ENCODE data around the gene CTTN. TPM values are rescaled to one million over a fixed set of nuclear protein-coding genes. Genes with fewer than 3 reads are reported as not detected.

Gene CTTN
- total and polyA plus RNA-seq, 3 donors from 2014 or later = 136 to 377 (median 354) TPM

DNA sequence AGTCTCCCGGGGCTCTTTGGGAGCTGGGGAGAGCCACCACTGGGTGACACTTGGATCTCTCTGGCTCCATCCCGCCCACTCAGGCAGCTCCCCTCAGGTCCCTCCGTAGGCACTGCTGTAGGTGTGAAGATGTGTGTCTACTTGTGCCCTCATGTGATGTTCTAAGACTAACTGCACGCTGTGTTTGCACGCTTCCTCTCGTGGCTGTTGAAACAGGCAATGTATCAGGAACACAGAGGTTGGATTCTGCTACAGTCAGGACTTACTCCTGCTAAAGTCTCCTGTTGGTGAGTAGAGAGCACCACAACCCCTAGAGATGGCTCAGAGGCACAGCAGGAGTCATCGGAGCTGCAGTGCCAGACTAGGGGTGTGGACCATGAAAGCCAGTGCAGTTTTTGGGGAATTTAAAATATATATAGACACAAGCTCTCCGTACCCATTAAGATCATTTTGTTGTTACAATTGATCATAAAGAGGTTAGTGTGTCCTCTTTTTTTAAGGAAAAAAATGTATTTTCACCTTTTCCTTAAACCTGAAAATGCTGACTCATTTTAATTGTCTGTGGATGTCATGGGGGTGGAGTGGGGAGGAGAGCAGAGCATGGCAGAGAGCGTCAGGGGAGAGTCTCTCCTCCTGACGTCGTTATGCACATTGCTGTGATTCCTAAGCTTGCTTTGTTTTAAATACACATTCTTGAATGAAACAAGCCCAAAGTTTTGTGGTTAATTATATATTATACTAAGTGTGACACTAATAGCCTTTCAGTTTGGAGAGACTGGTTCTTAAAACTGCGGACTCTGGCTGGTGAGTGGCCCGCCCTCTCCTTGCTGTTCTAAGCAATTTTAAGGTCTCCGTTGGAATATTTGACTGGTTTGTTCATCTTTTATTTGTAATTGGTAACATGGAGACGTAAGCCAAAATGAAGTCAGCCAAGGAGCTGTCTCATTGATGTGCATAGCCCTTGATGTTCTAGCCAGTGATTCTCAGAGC, 16.2 kb upstream of the CTTN start:
- 79% methylated on average over 15 of the region's 15 CpGs for WGBS, 2 donors

DNA sequence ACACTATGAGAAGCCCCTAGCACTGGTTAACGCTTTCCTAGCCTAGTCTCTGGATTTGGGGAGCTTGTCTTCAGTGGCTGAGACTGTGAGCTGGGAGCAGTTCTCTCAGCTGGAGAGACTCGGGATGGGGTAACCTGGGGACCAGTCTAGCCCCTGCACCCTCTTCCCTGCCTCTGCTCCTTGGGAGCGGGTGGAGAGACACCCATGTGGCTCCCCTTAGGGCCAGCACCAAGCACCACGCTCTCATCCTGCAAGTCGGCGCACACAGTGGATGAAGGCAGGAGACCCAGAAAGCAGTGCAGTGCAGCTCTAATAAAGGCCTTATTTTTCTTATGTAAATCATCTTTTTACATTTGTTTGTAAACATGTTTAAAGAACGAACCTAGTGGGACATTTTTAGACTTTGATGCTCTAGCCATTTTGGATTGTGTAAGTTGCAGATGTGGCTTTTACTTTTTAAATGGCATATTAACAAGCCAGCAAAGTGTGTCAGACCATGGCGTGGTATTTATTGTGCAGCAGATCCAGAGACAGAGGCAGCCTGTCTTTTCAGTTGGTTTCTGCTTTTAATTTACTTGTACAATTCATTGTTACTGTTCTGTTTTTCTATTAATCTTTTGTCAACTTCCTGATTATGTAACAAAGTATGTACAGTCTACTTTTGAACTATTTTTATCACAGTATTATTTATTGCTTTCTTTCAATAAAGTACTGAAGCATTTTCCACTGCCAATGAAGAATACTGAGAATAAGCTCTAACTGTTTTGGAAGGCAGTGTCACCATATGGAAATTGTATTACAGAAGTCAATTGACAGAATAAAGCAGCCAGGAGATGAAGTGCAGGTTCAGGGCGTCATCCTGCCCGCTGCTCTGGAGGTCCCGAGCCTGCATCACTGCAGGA, 14.4 kb upstream of the CTTN start:
- Histone ChIP-seq H3K27me3 (no peaks in the 10 kb centered on the region), H3K36me3 (ENCODE audit: low read depth, missing control alignments) (no peaks in the 10 kb centered on the region), H3K27ac (no peak overlapping the region), H3K4me1 (no peaks in the 10 kb centered on the region), H3K4me3 (no peak overlapping the region), H3K9me3 (no peaks in the 10 kb centered on the region)
- no peak for TF ChIP-seq POLR2A (IDR thresholded peaks at IDR 0.05)
- TF ChIP-seq, protein P1, sequence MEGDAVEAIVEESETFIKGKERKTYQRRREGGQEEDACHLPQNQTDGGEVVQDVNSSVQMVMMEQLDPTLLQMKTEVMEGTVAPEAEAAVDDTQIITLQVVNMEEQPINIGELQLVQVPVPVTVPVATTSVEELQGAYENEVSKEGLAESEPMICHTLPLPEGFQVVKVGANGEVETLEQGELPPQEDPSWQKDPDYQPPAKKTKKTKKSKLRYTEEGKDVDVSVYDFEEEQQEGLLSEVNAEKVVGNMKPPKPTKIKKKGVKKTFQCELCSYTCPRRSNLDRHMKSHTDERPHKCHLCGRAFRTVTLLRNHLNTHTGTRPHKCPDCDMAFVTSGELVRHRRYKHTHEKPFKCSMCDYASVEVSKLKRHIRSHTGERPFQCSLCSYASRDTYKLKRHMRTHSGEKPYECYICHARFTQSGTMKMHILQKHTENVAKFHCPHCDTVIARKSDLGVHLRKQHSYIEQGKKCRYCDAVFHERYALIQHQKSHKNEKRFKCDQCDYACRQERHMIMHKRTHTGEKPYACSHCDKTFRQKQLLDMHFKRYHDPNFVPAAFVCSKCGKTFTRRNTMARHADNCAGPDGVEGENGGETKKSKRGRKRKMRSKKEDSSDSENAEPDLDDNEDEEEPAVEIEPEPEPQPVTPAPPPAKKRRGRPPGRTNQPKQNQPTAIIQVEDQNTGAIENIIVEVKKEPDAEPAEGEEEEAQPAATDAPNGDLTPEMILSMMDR (IDR thresholded peaks at IDR 0.05) = no peak
- no peak for DNase-seq
- 83 to 93% methylated on average over 11 of the region's 11 CpGs for WGBS, 2 donors
- intact Hi-C loops (cut with DNase I; ENCODE audit: low total_unique reads) = no loop called here

More for the DNA sequence above, 16.2 kb upstream of the CTTN start:
- no peak for DNase-seq
- no peaks in the 10 kb centered on the region for H3K4me1 ChIP-seq
- no peak overlapping the region for H3K4me3 ChIP-seq
- no peaks in the 10 kb centered on the region for H3K27me3 ChIP-seq
- peak overlapping the region in 1 of 2 donors; percentile 41 for H3K27ac ChIP-seq
- no peaks in the 10 kb centered on the region for H3K9me3 ChIP-seq
- TF ChIP-seq POLR2A (IDR thresholded peaks at IDR 0.05) = no peak
- TF ChIP-seq, protein P1 (IDR thresholded peaks at IDR 0.05) = no peak
- intact Hi-C loops (cut with DNase I; ENCODE audit: low total_unique reads) = no loop called here
- no peaks in the 10 kb centered on the region for H3K36me3 ChIP-seq (ENCODE audit: low read depth, missing control alignments)

DNA sequence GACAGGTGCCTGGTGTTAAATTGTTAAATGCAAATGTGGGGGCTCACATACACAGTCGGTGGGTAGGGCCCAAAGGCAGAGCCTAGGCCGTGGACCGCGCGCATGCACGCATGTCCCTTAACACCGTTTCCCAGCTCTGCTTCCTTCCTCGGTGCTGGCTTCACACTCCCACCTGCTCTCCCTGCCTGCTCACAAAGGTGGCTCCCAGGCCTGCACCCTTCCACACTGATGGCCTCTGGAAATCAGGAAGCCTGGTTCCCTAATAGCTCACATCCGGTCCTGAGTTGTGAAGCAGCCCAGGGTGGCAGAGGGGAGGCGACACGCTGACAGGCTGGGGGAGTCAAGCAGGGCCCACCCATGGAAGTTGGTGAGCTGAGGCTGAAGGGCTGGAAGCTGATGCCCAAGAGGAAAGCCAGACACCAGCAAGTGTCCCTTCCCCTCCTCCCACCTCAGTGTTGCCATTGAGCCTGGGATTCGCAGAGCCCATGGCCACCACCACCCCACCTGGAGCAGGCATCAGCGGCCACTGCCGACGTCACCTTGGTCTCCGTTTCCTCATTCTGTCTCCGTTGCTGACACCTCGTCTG, 13.7 kb upstream of the CTTN start:
- H3K4me1 ChIP-seq = no peaks in the 10 kb centered on the region
- 88 to 93% methylated on average over 13 to 18 of the region's 18 CpGs for WGBS, 2 donors
- H3K9me3 ChIP-seq = no peaks in the 10 kb centered on the region
- no peak overlapping the region for H3K27ac ChIP-seq
- intact Hi-C loops (cut with DNase I; ENCODE audit: low total_unique reads) = no loop called here
- no peak overlapping the region for H3K4me3 ChIP-seq
- H3K27me3 ChIP-seq = no peaks in the 10 kb centered on the region
- TF ChIP-seq, protein P1 (IDR thresholded peaks at IDR 0.05) = no peak
- no peaks in the 10 kb centered on the region for H3K36me3 ChIP-seq (ENCODE audit: low read depth, missing control alignments)
- no peak for DNase-seq

- 82 to 90% methylated on average over 4 of the region's 4 CpGs for WGBS, 2 donors
- TF ChIP-seq POLR2A (IDR thresholded peaks at IDR 0.05) = no peak
- TF ChIP-seq, protein P1 (IDR thresholded peaks at IDR 0.05) = no peak
- Histone ChIP-seq H3K9me3 (no peaks in the 10 kb centered on the region), H3K36me3 (ENCODE audit: low read depth, missing control alignments) (no peaks in the 10 kb centered on the region), H3K4me3 (no peak overlapping the region), H3K27me3 (no peaks in the 10 kb centered on the region), H3K27ac (no peak overlapping the region), H3K4me1 (no peaks in the 10 kb centered on the region)
- intact Hi-C loops (cut with DNase I; ENCODE audit: low total_unique reads) = no loop called here
- DNase-seq = no peak
Observed at GRCh38 chr11:70387564-70387963, 10.8 kb upstream of the CTTN start.

All from testis (tissue), 3 donors.